B cell (primary cell): ENCODE results near the gene NACAD. TPM values are rescaled to one million over a fixed set of nuclear protein-coding genes. Genes with fewer than 3 reads are reported as not detected.

Experiments
- ATAC-seq: fragments of 200-7000 bp; cut with Tn5 transposase; one replicate; pipeline ENCODE4 v1.10.0; 2021; ENCODE audit warnings: low read depth, mild to moderate bottlenecking, moderate number of reproducible peaks, moderate library complexity
- CTCF ChIA-PET: fragments of 350-600 bp; sonication (Branson Sonifier 250); formaldehyde crosslinking; loops from one replicate; lab custom pipeline; 2021; ENCODE audit warnings: antibody characterized with exemption, inconsistent platforms; lab: Charles Lee
- POLR2A ChIA-PET: fragments of 350-600 bp; sonication (Branson Sonifier 250); formaldehyde crosslinking; loops from one replicate; lab custom pipeline; 2021; ENCODE audit warnings: antibody characterized with exemption; lab: Charles Lee
- DNase-seq: peaks from one replicate; pipeline ENCODE4 v3.0.0; 2013
- H2AFZ ChIP-seq: 2 replicates; pipeline ENCODE4 v1.6.1; 2012; ENCODE audit warnings: mild to moderate bottlenecking, low read depth, low read length; ENCODE audit not compliant: insufficient read depth, poor library complexity, severe bottlenecking
- H3K27ac ChIP-seq, 2 donors: 1 replicate in 1 of 2; 2 replicates in 1 of 2; pipeline ENCODE4 v1.5.1; 2012 to 2013; ENCODE audit warnings: low read length in 2 of 2, mild to moderate bottlenecking in 2 of 2, moderate library complexity in 1 of 2
- H3K27me3 ChIP-seq, 4 experiments: fragments of 200-600 bp in 1 of 4; sonication (generic) in 1 of 4; replicated peaks in 1 of 4; 1 replicate in 2 of 4; 2 replicates in 2 of 4; pipeline versions ENCODE4 v1.6.1 to v1.7.0; 2013 to 2016; ENCODE audit warnings: low read length in 3 of 4, mild to moderate bottlenecking in 2 of 4, mixed read lengths in 1 of 4, moderate library complexity in 1 of 4; ENCODE audit not compliant: insufficient read depth in 4 of 4, control insufficient read depth in 3 of 4; ENCODE audit errors: control extremely low read depth in 1 of 4
- H3K36me3 ChIP-seq, 2 experiments: replicated peaks in 1 of 2; 1 replicate in 1 of 2; 2 replicates in 1 of 2; pipeline versions ENCODE4 v1.6.1 to v1.7.1; 2013; ENCODE audit warnings: low read length in 1 of 2; ENCODE audit not compliant: insufficient read depth in 2 of 2, control insufficient read depth in 1 of 2; ENCODE audit errors: control extremely low read depth in 1 of 2, extremely low read depth in 1 of 2
- H3K4me1 ChIP-seq, 2 donors: fragments of 200-600 bp in 1 of 2; sonication (generic) in 1 of 2; 1 replicate in 1 of 2; 2 replicates in 1 of 2; pipeline versions ENCODE4 v1.5.1 to v1.6.1; 2013 to 2017; ENCODE audit warnings: low read length in 2 of 2; ENCODE audit not compliant: control insufficient read depth in 2 of 2, insufficient read depth in 2 of 2
- H3K4me2 ChIP-seq: replicated peaks from 2 replicates; pipeline ENCODE3; 2012; ENCODE audit warnings: mild to moderate bottlenecking, low read depth, low read length; ENCODE audit not compliant: poor library complexity, severe bottlenecking
- H3K4me3 ChIP-seq, 5 experiments: fragments of 200-600 bp in 1 of 5; sonication (generic) in 1 of 5; 1 replicate in 3 of 5; 2 replicates in 2 of 5; pipeline versions ENCODE4 v1.5.1 to v1.7.0; 2011 to 2016; ENCODE audit warnings: low read length in 4 of 5, mild to moderate bottlenecking in 4 of 5, low read depth in 2 of 5, control low read depth in 1 of 5, moderate library complexity in 1 of 5; ENCODE audit not compliant: insufficient read depth in 1 of 5; ENCODE audit errors: control extremely low read depth in 1 of 5, extremely low read depth in 1 of 5
- H3K79me2 ChIP-seq: fragments of 200-600 bp; sonication (generic); one replicate; pipeline ENCODE4 v1.6.0; 2016; ENCODE audit warnings: low read length; ENCODE audit not compliant: control insufficient read depth, insufficient read depth
- H3K9ac ChIP-seq: fragments of 200-600 bp; sonication (generic); 2 replicates; pipeline ENCODE4 v1.6.1; 2017; ENCODE audit warnings: mild to moderate bottlenecking, low read length, moderate library complexity
- H3K9me3 ChIP-seq, 3 donors: one replicate each; pipeline versions ENCODE4 v1.6.1 to v1.7.1; 2013; ENCODE audit warnings: low read length in 2 of 3; ENCODE audit not compliant: control insufficient read depth in 2 of 3, insufficient read depth in 1 of 3; ENCODE audit errors: control extremely low read depth in 1 of 3
- H4K20me1 ChIP-seq: 2 replicates; pipeline ENCODE4 v1.6.0; 2012; ENCODE audit warnings: mild to moderate bottlenecking, low read length; ENCODE audit not compliant: insufficient read depth, control insufficient read depth, poor library complexity, severe bottlenecking
- H3K27ac Mint-ChIP-seq: one replicate; pipeline ENCODE4 v1.8.0; 2021; ENCODE audit warnings: mixed read lengths
- H3K27me3 Mint-ChIP-seq: one replicate; pipeline ENCODE4 v1.8.0; 2021; ENCODE audit warnings: mixed read lengths
- H3K4me1 Mint-ChIP-seq: one replicate; pipeline ENCODE4 v1.8.0; 2021; ENCODE audit warnings: mixed read lengths
- H3K4me3 Mint-ChIP-seq: one replicate; pipeline ENCODE4 v1.8.0; 2021; ENCODE audit warnings: mixed read lengths
- H3K9me3 Mint-ChIP-seq: one replicate; pipeline ENCODE4 v1.8.0; 2022; ENCODE audit warnings: mixed read lengths; ENCODE audit not compliant: insufficient read depth
- EZH2 ChIP-seq: IDR thresholded peaks from 2 replicates; pipeline ENCODE4 v1.6.1; 2012; ENCODE audit warnings: borderline replicate concordance, low read depth, mild to moderate bottlenecking, moderate library complexity, low read length; ENCODE audit not compliant: insufficient read depth, poor library complexity, severe bottlenecking
- WGBS: methylation state at CpG from one replicate; pipeline ENCODE4 v1.1.5; 2013; ENCODE audit warnings: missing lambda C conversion rate; ENCODE audit not compliant: insufficient coverage; 5-methylcytosine and 5-hydroxymethylcytosine counted together
- intact Hi-C: fragments of 100-400 bp; cut with micrococcal nuclease; formaldehyde crosslinking; loops from one replicate; pipeline ENCODE4 v1.10.0; 2022
- polyA plus RNA-seq: library from polyadenylated mRNA; depleted of rRNA; stranded (reverse); fragments of >200 nt; gene quantifications from 2 replicates; pipeline ENCODE4 v1.2.3, GENCODE V29; 2012
- total RNA-seq, 2 donors: library from RNA; stranded (reverse); fragments of 120-200 nt in 1 of 2; gene quantifications; 1 replicate in 1 of 2; 2 replicates in 1 of 2; pipeline versions ENCODE4 v1.2.3 to v1.2.4, GENCODE V29; 2013 to 2022
- TF ChIP-seq, protein P1 (sequence below): fragments of 200-600 bp; IDR thresholded peaks from one replicate; pipeline ENCODE4 v1.8.0; 2022; ENCODE audit warnings: antibody characterized with exemption, mild to moderate bottlenecking

NACAD gene
- total and polyA plus RNA-seq, 2 donors (not counting 1 experiment from before 2014, with no cell fraction given), result 0.04 to 0.49 TPM

DNA sequence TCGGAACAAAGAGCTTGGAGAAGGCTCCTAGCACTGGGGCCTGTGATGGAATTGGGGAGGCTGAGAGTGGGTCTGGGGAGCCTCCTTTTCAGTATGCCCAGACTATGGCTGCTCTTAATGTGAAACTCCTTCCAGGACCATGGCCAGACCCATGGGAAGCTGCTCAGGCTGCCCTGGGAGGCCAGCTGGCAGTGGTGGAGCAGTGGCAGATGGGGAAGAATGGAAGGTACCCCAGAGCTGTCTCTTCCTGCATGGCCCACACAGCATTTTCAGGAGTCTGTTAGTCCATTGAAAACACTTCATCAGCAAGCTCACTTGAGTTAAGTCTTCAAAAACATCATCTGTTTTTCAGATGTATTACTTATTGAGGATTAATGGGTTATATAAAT, 18.5 kb downstream of the NACAD start:
- Histone ChIP-seq H3K36me3 (peaks cover 0 to 98% of the 10 kb centered on the region in 2 experiments), H3K27me3 (no peaks in the 10 kb centered on the region), H4K20me1 (peaks cover 100% of the 10 kb centered on the region), H3K4me2 (no peak overlapping the region), H3K4me3 (no peak overlapping the region), H3K4me1 (peaks cover 5 to 10% of the 10 kb centered on the region in 2 donors), H3K9ac (no peak overlapping the region), H3K9me3 (no peaks in the 10 kb centered on the region), H3K27ac (no peak overlapping the region), H2AFZ (no peak overlapping the region), H3K79me2 (peaks cover 51% of the 10 kb centered on the region)
- WGBS, result no CpG with 5 or more reads among the region's 1 CpG
- H3K4me1 Mint-ChIP-seq, result peaks cover 10% of the 10 kb centered on the region
- no peak overlapping the region for H3K27ac Mint-ChIP-seq
- H3K9me3 Mint-ChIP-seq, result no peaks in the 10 kb centered on the region
- ATAC-seq (no peak), DNase-seq (no peak)
- H3K27me3 Mint-ChIP-seq, result no peaks in the 10 kb centered on the region
- no peak for TF ChIP-seq EZH2
- TF ChIP-seq, protein P1, sequence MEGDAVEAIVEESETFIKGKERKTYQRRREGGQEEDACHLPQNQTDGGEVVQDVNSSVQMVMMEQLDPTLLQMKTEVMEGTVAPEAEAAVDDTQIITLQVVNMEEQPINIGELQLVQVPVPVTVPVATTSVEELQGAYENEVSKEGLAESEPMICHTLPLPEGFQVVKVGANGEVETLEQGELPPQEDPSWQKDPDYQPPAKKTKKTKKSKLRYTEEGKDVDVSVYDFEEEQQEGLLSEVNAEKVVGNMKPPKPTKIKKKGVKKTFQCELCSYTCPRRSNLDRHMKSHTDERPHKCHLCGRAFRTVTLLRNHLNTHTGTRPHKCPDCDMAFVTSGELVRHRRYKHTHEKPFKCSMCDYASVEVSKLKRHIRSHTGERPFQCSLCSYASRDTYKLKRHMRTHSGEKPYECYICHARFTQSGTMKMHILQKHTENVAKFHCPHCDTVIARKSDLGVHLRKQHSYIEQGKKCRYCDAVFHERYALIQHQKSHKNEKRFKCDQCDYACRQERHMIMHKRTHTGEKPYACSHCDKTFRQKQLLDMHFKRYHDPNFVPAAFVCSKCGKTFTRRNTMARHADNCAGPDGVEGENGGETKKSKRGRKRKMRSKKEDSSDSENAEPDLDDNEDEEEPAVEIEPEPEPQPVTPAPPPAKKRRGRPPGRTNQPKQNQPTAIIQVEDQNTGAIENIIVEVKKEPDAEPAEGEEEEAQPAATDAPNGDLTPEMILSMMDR, result no peak
- POLR2A ChIA-PET, result no interaction called here
- intact Hi-C loops, result no loop called here
- H3K4me3 Mint-ChIP-seq, result no peak overlapping the region
- CTCF ChIA-PET, result no interaction called here

DNA sequence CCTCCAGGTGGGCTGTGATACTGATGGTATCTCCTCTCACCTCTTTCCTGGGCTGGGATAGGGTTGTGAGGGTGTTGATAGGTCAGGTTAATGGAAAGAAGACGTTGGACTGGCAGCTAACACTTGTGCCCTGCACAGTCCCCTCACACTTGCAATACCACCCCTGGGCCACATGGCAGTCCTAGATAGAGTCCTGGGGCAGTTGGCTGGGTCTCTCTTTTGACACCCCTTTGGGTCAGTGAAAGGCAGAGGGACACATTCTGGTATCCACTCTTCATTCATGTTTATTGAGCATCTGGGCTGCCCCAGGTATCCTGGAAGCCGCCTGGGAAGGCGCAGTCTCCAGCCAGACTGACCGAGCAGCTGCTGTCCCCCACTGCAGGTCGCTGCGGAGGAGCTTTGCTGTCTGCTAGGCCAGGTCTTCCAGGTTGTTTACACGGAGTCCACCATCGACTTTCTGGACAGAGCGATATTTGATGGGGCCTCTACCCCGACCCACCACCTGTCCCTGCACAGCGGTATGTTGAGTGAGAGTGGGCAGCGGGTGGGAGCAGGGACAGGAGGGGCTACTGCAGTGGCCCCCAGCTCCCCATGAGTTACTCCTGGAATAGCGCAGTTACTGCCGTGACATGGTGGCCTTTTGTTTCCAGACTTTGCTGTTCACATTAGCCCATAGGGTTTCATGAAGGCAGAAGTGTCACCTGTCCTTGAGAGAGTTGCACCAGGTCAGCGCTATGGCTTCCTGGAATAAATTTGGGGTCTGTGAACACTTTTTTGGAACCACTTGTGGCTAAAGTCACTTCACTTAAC, 19.1 kb downstream of the NACAD start:
- Mint-ChIP-seq H3K27me3 (no peaks in the 10 kb centered on the region), H3K4me3 (no peak overlapping the region), H3K9me3 (no peaks in the 10 kb centered on the region), H3K4me1 (peaks cover 10% of the 10 kb centered on the region), H3K27ac (no peak overlapping the region)
- ATAC-seq, result no peak
- Histone ChIP-seq H3K27ac (no peak overlapping the region), H3K9ac (no peak overlapping the region), H3K27me3 (no peaks in the 10 kb centered on the region), H3K4me1 (peaks cover 5 to 10% of the 10 kb centered on the region in 2 donors), H3K4me3 (no peak overlapping the region), H3K4me2 (no peak overlapping the region), H3K79me2 (peaks cover 57% of the 10 kb centered on the region), H3K9me3 (no peaks in the 10 kb centered on the region), H3K36me3 (peaks cover 0 to 98% of the 10 kb centered on the region in 2 experiments), H4K20me1 (peaks cover 100% of the 10 kb centered on the region), H2AFZ (no peak overlapping the region)
- POLR2A ChIA-PET, result no interaction called here
- intact Hi-C loops, result loop anchor here (10.0 kb wide), 1 partner anchor 65 kb away; the partner anchor contains the start of gene CCM2
- TF ChIP-seq, protein P1, result no peak
- TF ChIP-seq EZH2, result no peak
- CTCF ChIA-PET, result interaction anchor here (0.9 to 1.2 kb wide), 2 partner anchors 67 to 96 kb away, joined by 4 to 5 read pairs; no protein-coding TSS in a partner anchor
- DNase-seq, result no peak
- WGBS, result 93% methylated on average over 15 of the region's 15 CpGs
